Common myeloid progenitor, CD34-positive (primary cell): ENCODE measurements around the gene AFAP1L2.

Experiments used
- CTCF ChIA-PET: fragments of 350-600 bp; sonication (Branson Sonifier 250); formaldehyde crosslinking; loops from one replicate; lab custom pipeline; 2021; ENCODE audit warnings: antibody characterized with exemption; lab: Charles Lee
- POLR2A ChIA-PET: fragments of 350-600 bp; sonication (Branson Sonifier 250); formaldehyde crosslinking; loops from one replicate; lab custom pipeline; 2021; ENCODE audit warnings: antibody characterized with exemption; lab: Charles Lee
- DNase-seq, 3 donors: peaks; one replicate each; pipeline versions ENCODE4 v3.0.0 to v3.0.0-alpha.2; 2013
- H3K27ac ChIP-seq, 2 experiments: 1 replicate in 1 of 2; 2 replicates in 1 of 2; pipeline ENCODE4 v1.7.0; 2013; ENCODE audit warnings: inconsistent platforms in 2 of 2, low read length in 2 of 2, mild to moderate bottlenecking in 2 of 2, low read depth in 1 of 2, moderate library complexity in 1 of 2; ENCODE audit not compliant: severe bottlenecking in 2 of 2, insufficient read depth in 1 of 2, poor library complexity in 1 of 2
- H3K27me3 ChIP-seq, 5 experiments: replicated peaks in 2 of 5; 1 replicate in 3 of 5; 2 replicates in 2 of 5; pipeline versions ENCODE4 v1.6.1 to v1.7.0; 2013; ENCODE audit warnings: low read length in 4 of 5, mild to moderate bottlenecking in 2 of 5, moderate library complexity in 2 of 5, inconsistent platforms in 1 of 5; ENCODE audit not compliant: insufficient read depth in 5 of 5, control insufficient read depth in 4 of 5
- H3K36me3 ChIP-seq, 4 experiments: 1 replicate in 2 of 4; 2 replicates in 2 of 4; pipeline versions ENCODE4 v1.6.1 to v1.7.0; 2013; ENCODE audit warnings: low read length in 3 of 4, control low read depth in 1 of 4, mild to moderate bottlenecking in 1 of 4; ENCODE audit not compliant: control insufficient read depth in 4 of 4, insufficient read depth in 4 of 4
- H3K4me1 ChIP-seq, 4 experiments: 1 replicate in 3 of 4; 2 replicates in 1 of 4; pipeline versions ENCODE4 v1.6.1 to v1.7.1; 2013; ENCODE audit warnings: low read length in 3 of 4, mild to moderate bottlenecking in 3 of 4, control low read depth in 1 of 4, inconsistent platforms in 1 of 4, moderate library complexity in 1 of 4; ENCODE audit not compliant: control insufficient read depth in 4 of 4, insufficient read depth in 4 of 4; ENCODE audit errors: control extremely low read depth in 1 of 4
- H3K4me3 ChIP-seq, 7 experiments: 1 replicate in 4 of 7; 2 replicates in 3 of 7; pipeline versions ENCODE4 v1.5.1 to v1.7.0; 2013; ENCODE audit warnings: mild to moderate bottlenecking in 7 of 7, low read length in 6 of 7, moderate library complexity in 6 of 7, inconsistent platforms in 2 of 7, low read depth in 2 of 7, control low read depth in 1 of 7; ENCODE audit not compliant: insufficient read depth in 4 of 7, control insufficient read depth in 1 of 7; ENCODE audit errors: extremely low read depth in 1 of 7
- H3K9me3 ChIP-seq, 5 experiments: 1 replicate in 4 of 5; 2 replicates in 1 of 5; pipeline versions ENCODE4 v1.6.1 to v1.7.1; 2013; ENCODE audit warnings: low read length in 4 of 5, mild to moderate bottlenecking in 2 of 5, inconsistent platforms in 1 of 5, low read depth in 1 of 5, moderate library complexity in 1 of 5; ENCODE audit not compliant: control insufficient read depth in 4 of 5, insufficient read depth in 2 of 5; ENCODE audit errors: control extremely low read depth in 1 of 5
- WGBS: methylation state at CpG from one replicate; pipeline ENCODE4 v1.1.5; 2013; ENCODE audit not compliant: insufficient coverage; 5-methylcytosine and 5-hydroxymethylcytosine counted together

The AFAP1L2 gene

DNA sequence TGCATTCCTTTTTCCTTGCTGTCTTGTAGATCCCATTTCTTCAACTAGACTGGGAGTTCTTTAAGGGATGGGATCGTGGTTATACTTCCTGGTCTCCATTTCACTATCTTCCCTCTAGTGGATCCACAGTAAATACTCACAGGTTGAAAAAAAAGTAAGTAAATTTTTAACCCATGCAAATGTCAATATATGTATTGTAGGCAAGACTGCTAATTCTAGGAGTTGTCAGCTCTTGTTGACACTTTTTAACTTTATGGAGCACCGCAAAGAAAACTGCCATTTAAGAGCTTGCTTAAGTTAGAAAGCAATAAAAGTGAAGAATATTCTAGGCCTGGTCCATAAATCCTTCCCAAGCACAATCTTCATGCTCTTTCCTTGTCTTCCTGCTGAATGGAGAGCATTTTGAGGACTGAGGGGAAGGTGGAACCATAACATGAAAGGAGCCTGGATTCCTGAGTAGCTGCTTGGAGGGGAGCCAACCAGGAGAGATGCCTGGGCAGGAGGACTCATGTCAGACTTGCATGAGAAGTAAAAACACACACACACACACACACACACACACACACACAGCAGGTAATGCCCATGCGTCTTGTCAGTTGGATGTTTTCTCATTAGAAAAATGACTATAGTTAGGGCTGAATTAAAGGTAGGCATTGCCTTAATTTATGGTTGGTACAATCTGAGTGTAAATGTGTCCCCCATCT, 133.1 kb downstream of the AFAP1L2 start:
- H3K4me3 ChIP-seq, result no peak overlapping the region
- H3K9me3 ChIP-seq, result no peaks in the 10 kb centered on the region
- H3K36me3 ChIP-seq, result no peaks in the 10 kb centered on the region
- no peak overlapping the region for H3K27ac ChIP-seq
- POLR2A ChIA-PET, result interaction anchor here (0.6 to 0.7 kb wide), 2 partner anchors 13 to 428 kb away, joined by 4 read pairs; no protein-coding TSS in a partner anchor
- CTCF ChIA-PET, result no interaction called here
- H3K4me1 ChIP-seq, result peaks cover 0 to 5% (median 0%) of the 10 kb centered on the region in 4 experiments
- H3K27me3 ChIP-seq, result peaks cover 0 to 2% (median 0%) of the 10 kb centered on the region in 5 experiments
- DNase-seq, result no peak
- WGBS, result 80% methylated on average over 1 of the region's 3 CpGs

DNA sequence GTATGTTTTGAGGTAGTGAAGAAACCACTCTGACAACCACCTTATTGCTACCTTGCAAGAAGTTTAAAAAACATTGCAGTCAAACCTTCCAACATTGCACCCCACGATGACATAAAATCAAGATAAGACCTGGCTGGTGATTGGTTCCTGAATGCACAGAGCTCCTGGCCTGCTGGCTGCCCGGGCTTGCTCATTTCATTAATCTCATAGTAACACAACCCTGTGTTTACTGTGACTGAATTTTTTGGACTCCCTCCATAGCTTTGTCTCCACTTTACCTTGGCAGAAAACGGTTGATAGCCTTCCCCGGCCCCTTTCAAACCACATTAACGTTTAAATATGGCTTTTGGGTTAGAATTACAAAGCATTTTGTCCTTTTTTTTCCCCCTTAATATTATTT, 137.8 kb downstream of the AFAP1L2 start:
- no peaks in the 10 kb centered on the region for H3K9me3 ChIP-seq
- no peaks in the 10 kb centered on the region for H3K27me3 ChIP-seq
- H3K27ac ChIP-seq, result no peak overlapping the region
- peaks cover 0 to 5% (median 0%) of the 10 kb centered on the region in 4 experiments for H3K4me1 ChIP-seq
- ChIA-PET POLR2A (no interaction called here), CTCF (no interaction called here)
- H3K36me3 ChIP-seq, result no peaks in the 10 kb centered on the region
- H3K4me3 ChIP-seq, result no peak overlapping the region
- 75% methylated on average over 2 of the region's 5 CpGs for WGBS
- DNase-seq, result peak; percentile 39 to 81 (median 51)

DNA sequence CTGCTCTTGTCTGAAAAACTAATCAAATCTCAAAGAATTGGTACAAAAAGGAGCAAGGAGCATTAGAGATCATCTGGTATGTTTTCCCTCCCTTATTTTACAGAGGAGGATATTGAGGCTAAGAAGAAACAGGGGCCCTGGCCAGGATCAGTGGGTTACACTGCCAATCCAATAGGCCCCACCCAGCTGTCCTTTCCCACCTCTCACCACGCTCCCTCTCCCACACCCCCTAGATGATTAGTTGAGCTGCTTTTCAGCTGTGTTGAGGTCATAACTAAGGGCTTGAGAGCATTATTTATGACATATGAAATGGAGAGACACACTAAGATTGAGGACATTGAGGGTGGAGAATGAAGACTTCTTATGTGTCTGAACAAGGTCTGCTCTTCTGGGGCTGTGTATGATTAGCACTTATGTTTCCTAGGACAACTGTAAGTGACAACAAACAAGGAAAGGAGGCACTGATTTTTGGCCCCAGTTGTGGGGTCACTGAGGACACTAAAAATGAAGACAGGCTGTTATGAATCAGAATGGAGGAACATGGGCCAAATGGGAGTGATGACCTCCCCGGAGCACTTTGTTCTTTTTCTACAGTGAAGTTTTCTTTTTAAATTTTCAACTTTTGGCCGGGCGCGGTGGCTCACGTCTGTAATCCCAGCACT, 138.8 kb downstream of the AFAP1L2 start:
- no peaks in the 10 kb centered on the region for H3K27me3 ChIP-seq
- DNase-seq, result no peak
- ChIA-PET POLR2A (no interaction called here), CTCF (no interaction called here)
- H3K9me3 ChIP-seq, result no peaks in the 10 kb centered on the region
- no peak overlapping the region for H3K4me3 ChIP-seq
- H3K4me1 ChIP-seq, result peaks cover 0 to 5% (median 0%) of the 10 kb centered on the region in 4 experiments
- peak overlapping the region in 1 of 2 experiments; percentile 19 for H3K27ac ChIP-seq
- 98% methylated on average over 5 of the region's 6 CpGs for WGBS
- no peaks in the 10 kb centered on the region for H3K36me3 ChIP-seq

DNA sequence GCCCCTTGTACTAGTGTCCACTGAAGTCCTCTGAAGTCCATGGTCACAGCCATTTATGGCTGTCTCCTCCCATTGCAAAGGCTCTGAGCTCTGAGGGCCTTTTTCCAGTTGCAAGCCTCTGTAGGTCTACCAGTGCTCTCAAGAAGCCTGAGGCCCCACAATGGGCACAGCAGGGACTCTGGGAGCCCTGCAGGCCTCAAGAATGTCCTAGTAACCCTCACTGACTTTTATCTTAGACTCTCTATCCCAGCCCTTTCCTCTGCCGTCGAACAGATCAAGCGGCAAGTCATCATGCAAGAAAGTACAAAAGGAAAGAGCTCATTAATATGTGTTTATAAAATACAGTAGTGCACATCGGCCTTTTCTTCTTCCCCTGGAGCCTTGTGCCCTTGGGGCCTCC, 141.8 kb downstream of the AFAP1L2 start:
- Histone ChIP-seq H3K9me3 (no peaks in the 10 kb centered on the region), H3K36me3 (no peaks in the 10 kb centered on the region), H3K27ac (no peak overlapping the region), H3K4me1 (peaks cover 0 to 7% (median 0%) of the 10 kb centered on the region in 4 experiments), H3K27me3 (no peaks in the 10 kb centered on the region), H3K4me3 (no peak overlapping the region)
- CTCF ChIA-PET, result interaction anchor here (0.8 kb wide), 1 partner anchor 12 kb away, joined by 3 read pairs; no protein-coding TSS in a partner anchor
- no peak for DNase-seq
- POLR2A ChIA-PET, result no interaction called here
- WGBS, result 90% methylated on average over 2 of the region's 4 CpGs

DNA sequence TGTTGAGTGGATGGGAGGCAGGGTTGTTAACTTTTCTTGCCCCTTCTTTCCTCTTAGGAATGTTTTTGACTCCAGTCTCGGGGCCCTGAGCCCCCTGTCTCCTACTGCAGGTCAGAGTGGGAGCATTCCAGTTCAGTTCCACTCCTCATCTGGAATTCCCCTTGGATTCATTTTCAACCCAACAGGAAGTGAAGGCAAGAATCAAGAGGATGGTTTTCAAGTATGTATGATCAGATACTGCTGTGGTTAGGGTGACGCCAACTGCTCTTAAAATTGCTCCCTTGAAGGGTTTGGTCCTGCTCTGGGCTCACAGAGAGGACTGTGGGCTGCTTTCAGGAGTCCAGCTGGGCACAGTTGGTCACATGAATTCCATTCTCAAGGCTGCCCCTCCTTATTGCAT, 143.2 kb downstream of the AFAP1L2 start:
- H3K9me3 ChIP-seq, result no peaks in the 10 kb centered on the region
- H3K4me3 ChIP-seq, result no peak overlapping the region
- H3K4me1 ChIP-seq, result peaks cover 0 to 2% (median 0%) of the 10 kb centered on the region in 4 experiments
- no peak overlapping the region for H3K27ac ChIP-seq
- no peaks in the 10 kb centered on the region for H3K27me3 ChIP-seq
- WGBS, result 80% methylated on average over 1 of the region's 2 CpGs
- no peak for DNase-seq
- POLR2A ChIA-PET, result no interaction called here
- CTCF ChIA-PET, result interaction anchor here (1.4 kb wide), 1 partner anchor 11 kb away, joined by 3 read pairs; no protein-coding TSS in a partner anchor
- no peaks in the 10 kb centered on the region for H3K36me3 ChIP-seq

DNA sequence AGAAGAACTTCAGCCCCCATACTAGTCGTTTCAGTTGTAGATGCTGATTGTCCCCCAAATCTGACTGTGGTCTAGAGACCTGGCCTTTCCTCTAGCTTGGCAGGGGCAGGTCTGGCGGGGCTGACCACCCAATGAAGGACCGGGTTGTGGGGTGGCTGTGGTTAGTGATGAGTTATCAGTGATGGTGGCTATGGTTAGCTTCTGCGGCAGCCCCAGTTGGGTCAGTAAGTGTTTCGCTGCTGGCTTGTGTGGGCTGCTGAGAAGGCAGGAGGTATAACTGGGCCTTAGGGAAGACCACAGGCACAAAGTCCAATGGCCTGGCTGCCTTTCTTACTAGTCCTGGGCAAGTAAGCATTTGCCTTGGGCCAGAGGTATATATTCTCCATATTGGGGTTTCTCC, 143.9 kb downstream of the AFAP1L2 start:
- CTCF ChIA-PET, result interaction anchor here (1.4 kb wide), 1 partner anchor 10 kb away, joined by 3 read pairs; no protein-coding TSS in a partner anchor
- no peak overlapping the region for H3K27ac ChIP-seq
- peaks cover 0 to 2% (median 0%) of the 10 kb centered on the region in 4 experiments for H3K4me1 ChIP-seq

DNA sequence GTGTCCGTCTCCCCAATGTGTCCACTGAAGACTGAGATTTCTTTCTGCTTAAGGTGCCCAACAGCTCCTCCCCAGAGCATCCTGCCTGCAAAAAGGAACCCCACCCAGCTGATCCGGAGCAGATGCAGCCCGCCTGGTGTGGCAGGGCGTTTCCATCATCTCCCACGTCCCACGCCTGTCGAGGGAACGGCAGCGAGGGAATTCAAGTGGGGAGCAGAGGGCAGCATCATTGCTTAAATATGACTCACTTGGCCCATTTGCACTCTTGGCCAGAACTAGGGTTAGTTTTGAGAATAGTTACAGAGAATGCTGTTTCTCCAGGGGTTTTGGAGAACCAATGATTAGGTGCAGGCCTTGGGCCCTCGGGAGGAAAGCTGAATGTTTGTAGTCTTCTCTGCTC, 144.5 kb downstream of the AFAP1L2 start:
- no peaks in the 10 kb centered on the region for H3K9me3 ChIP-seq
- CTCF ChIA-PET, result no interaction called here
- no peak overlapping the region for H3K4me3 ChIP-seq
- no peaks in the 10 kb centered on the region for H3K27me3 ChIP-seq
- DNase-seq, result no peak
- no peak overlapping the region for H3K27ac ChIP-seq
- 97% methylated on average over 7 of the region's 10 CpGs for WGBS
- no peaks in the 10 kb centered on the region for H3K36me3 ChIP-seq
- H3K4me1 ChIP-seq, result peaks cover 0 to 2% (median 0%) of the 10 kb centered on the region in 4 experiments
- POLR2A ChIA-PET, result interaction anchor here (0.6 kb wide), 1 partner anchor 692 kb away, joined by 3 read pairs; no protein-coding TSS in a partner anchor

More for the DNA sequence above, 143.9 kb downstream of the AFAP1L2 start:
- no peaks in the 10 kb centered on the region for H3K27me3 ChIP-seq
- H3K4me3 ChIP-seq, result no peak overlapping the region
- 100% methylated on average over 4 of the region's 5 CpGs for WGBS
- H3K9me3 ChIP-seq, result no peaks in the 10 kb centered on the region
- no peak for DNase-seq
- POLR2A ChIA-PET, result interaction anchor here (0.6 kb wide), 1 partner anchor 692 kb away, joined by 3 read pairs; no protein-coding TSS in a partner anchor
- H3K36me3 ChIP-seq, result no peaks in the 10 kb centered on the region
